Effector memory CD4-positive, alpha-beta T cell (primary cell): ENCODE measurements around the gene FRMD1.

Experiments used
- DNase-seq, 3 donors: peaks; one replicate each; pipeline ENCODE4 v3.0.0-alpha.2; 2020
- H3K27ac ChIP-seq: 2 replicates; pipeline ENCODE4 v1.7.0; 2013; ENCODE audit warnings: mild to moderate bottlenecking, low read length, moderate library complexity; ENCODE audit not compliant: insufficient read depth, poor library complexity, severe bottlenecking
- H3K27me3 ChIP-seq: replicated peaks from 2 replicates; pipeline ENCODE4 v1.7.0; 2013; ENCODE audit warnings: mild to moderate bottlenecking, low read length; ENCODE audit not compliant: insufficient read depth, control insufficient read depth, poor library complexity, severe bottlenecking
- H3K36me3 ChIP-seq: 2 replicates; pipeline ENCODE4 v1.7.0; 2013; ENCODE audit warnings: mild to moderate bottlenecking, low read length, moderate library complexity; ENCODE audit not compliant: control insufficient read depth, insufficient read depth
- H3K4me1 ChIP-seq: 2 replicates; pipeline ENCODE4 v1.7.0; 2013; ENCODE audit warnings: low read length, mild to moderate bottlenecking; ENCODE audit not compliant: control insufficient read depth, insufficient read depth, poor library complexity, severe bottlenecking
- H3K4me3 ChIP-seq: 2 replicates; pipeline ENCODE4 v1.7.0; 2013; ENCODE audit warnings: low read length, low read depth, mild to moderate bottlenecking; ENCODE audit not compliant: insufficient read depth, poor library complexity, severe bottlenecking
- H3K9me3 ChIP-seq: 2 replicates; pipeline ENCODE4 v1.7.0; 2013; ENCODE audit warnings: mild to moderate bottlenecking, low read length, moderate library complexity; ENCODE audit not compliant: control insufficient read depth

The FRMD1 gene

DNA sequence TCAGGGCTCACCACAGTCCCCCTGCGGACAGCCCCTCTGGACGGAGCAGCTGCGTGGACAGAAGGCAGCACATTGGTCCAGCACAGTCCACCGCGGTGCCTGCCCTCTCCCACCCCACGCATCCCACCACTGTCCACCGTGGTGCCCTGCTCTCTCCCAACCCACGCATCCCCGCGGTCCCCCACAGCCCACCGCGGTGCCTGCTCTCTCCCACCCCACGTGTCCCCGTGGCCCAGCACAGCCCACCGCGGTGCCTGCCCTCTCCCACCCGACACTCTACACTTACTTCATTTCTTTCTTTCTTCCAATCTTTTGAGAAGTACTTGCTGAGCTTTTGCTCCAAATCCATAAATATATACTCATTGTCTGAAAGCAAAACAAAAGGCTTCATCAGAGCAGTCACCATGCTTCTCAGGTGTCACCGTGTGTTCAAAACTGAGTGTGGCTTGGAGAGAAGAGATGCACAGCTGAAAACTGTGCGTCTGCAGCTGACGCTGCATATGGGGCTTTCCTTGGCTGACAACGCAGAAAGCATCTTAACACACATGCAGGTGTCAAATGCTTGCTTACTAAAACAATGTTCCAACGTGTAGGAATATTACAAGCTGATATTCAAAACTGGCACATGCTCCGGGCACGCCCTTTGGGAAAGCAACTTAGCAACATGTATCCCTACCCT is 11.8 kb downstream of the FRMD1 start:
- H3K4me3 ChIP-seq: no peak overlapping the region
- no peaks in the 10 kb centered on the region for H3K36me3 ChIP-seq
- H3K27ac ChIP-seq: no peak overlapping the region
- H3K9me3 ChIP-seq: no peaks in the 10 kb centered on the region
- DNase-seq: no peak
- H3K27me3 ChIP-seq: no peaks in the 10 kb centered on the region
- H3K4me1 ChIP-seq: no peaks in the 10 kb centered on the region

DNA sequence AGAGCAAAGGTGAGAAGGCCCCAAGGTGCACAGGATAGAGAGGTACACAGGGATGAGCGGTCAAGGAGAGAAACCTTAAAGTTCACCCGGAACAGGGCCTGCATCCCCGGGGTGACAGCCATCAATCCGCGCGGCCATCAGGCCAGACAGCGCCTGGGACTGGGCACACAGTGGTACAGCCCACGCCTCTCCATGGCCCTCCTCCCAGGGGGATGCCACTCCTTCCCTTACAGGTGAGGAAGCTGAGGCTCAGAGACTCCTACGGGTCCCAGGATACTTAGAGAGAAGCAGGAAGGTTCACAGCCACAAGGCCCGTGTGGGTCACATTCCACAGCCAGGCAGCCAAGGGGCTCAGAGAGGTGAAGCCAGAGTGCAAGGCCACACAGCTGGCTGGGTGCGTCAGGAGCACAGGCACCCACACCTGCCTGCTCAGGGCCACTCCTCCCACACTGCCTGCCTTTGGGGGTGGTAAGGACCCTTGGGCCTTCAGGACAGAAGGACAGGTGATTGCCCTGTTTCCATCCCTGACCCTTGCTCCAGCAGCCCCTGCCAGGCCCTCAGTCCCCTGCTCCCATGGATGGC is 14.7 kb downstream of the FRMD1 start:
- no peak overlapping the region for H3K27ac ChIP-seq
- no peak for DNase-seq

GRCh38 chr6:168063431-168063830 is 15.6 kb downstream of the FRMD1 start:
- no peak for DNase-seq
- H3K4me1 ChIP-seq: no peaks in the 10 kb centered on the region
- no peaks in the 10 kb centered on the region for H3K36me3 ChIP-seq
- no peaks in the 10 kb centered on the region for H3K9me3 ChIP-seq
- H3K27me3 ChIP-seq: no peaks in the 10 kb centered on the region
- H3K27ac ChIP-seq: no peak overlapping the region
- H3K4me3 ChIP-seq: no peak overlapping the region

More for the DNA sequence above, 14.7 kb downstream of the FRMD1 start:
- Histone ChIP-seq H3K36me3 (no peaks in the 10 kb centered on the region), H3K9me3 (no peaks in the 10 kb centered on the region), H3K4me3 (no peak overlapping the region), H3K27me3 (no peaks in the 10 kb centered on the region), H3K4me1 (no peaks in the 10 kb centered on the region)

- DNase-seq: no peak
- Histone ChIP-seq H3K27ac (no peak overlapping the region), H3K4me3 (no peak overlapping the region), H3K27me3 (no peaks in the 10 kb centered on the region), H3K4me1 (no peaks in the 10 kb centered on the region), H3K36me3 (no peaks in the 10 kb centered on the region), H3K9me3 (no peaks in the 10 kb centered on the region)
These were observed 16.4 kb downstream of the FRMD1 start for GRCh38 chr6:168062346-168063289.

DNA sequence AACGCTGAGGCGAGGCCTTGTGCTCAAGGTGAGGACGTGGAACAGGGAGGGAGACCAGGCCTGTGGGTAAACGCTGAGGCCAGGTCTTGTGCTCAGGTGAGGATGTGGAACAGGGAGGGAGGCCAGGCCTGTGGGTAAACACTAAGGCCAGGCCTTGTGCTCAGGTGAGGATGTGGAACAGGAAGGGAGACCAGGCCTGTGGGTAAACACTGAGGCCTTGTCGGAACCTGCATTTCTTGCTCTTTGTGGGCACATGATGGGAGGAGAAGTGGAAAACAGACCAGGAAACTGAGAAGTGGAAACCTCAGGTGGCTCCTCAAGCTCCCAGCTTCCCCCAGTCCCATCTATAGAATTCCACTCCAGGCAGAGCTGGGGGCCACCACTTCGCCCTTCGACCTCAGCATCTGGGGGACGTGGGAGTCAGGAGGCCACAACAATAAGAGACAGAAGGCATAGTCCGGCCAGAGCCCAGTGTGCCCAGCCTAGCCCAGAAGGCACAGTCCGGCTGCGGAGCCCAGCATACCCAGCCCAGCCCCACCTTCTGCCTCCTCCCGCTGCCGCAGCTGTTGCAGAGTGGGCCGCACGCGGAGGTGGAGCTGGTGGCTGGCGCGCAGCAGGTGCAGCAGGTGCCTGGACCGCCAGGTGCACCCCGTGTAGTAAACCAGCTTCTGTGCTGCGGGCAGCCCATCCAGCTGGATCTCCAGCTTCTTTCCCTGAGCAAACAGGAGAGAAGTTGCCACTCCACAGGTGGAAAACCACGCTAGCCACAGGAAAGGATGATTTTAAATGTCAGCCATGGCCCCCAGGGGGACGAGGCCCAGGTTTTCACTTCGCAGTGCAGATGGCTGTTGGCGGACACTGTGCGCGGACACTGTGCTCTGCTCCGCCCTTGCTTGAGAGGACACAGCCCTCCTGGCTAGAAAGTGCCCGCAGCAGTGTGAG is 17.5 kb downstream of the FRMD1 start:
- Histone ChIP-seq H3K4me1 (no peaks in the 10 kb centered on the region), H3K36me3 (no peaks in the 10 kb centered on the region), H3K4me3 (no peak overlapping the region), H3K9me3 (no peaks in the 10 kb centered on the region), H3K27me3 (no peaks in the 10 kb centered on the region), H3K27ac (no peak overlapping the region)
- DNase-seq: no peak

GRCh38 chr6:168060521-168060931 is 18.5 kb downstream of the FRMD1 start:
- Histone ChIP-seq H3K36me3 (no peaks in the 10 kb centered on the region), H3K4me1 (no peaks in the 10 kb centered on the region), H3K27ac (no peak overlapping the region), H3K27me3 (no peaks in the 10 kb centered on the region), H3K9me3 (no peaks in the 10 kb centered on the region), H3K4me3 (no peak overlapping the region)
- no peak for DNase-seq

DNA sequence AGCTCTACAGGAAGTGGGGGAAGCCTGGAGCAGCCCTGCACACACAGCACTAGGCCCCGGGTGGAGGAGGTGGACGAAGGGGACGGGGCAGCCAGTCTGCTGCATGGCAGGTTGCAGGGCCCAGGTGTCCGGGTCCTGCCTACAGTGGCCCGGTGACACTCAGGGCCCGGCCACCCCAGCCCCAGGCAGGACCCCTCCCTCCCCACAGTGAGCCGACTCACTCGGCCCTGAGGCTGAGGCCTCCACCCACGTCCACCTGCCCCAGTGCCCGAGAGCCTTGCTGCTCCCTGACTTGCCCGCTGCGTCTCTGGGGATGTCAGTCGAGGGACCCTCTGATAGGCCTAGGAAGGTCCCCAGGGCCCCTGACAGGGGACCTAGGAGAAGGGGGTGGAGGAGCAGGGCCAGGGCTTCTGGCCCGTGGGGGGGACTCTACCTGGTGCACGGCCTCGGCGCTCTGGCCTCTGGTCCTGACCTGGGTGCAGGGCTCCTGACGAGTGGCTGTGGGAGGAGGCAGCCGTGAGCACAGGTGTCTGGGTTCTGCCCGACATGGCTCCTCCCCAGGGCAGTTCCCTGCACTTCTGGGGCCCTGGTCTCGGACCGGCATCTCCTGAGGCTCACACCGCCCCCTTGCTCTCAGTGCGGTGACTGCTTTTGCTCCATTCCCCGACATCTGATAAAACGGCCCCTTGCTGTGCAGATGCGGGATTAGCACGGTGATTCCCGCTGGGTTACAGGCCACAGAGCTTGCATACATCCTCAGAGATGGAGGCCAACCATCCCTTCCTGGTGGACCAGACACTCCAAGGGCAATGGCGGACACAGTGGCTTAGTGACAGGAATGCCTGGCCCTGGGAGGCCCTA is 20.1 kb downstream of the FRMD1 start:
- no peak overlapping the region for H3K27ac ChIP-seq
- H3K4me3 ChIP-seq: no peak overlapping the region
- H3K36me3 ChIP-seq: no peaks in the 10 kb centered on the region
- no peaks in the 10 kb centered on the region for H3K4me1 ChIP-seq
- no peak for DNase-seq
- no peaks in the 10 kb centered on the region for H3K27me3 ChIP-seq
- H3K9me3 ChIP-seq: no peaks in the 10 kb centered on the region

DNA sequence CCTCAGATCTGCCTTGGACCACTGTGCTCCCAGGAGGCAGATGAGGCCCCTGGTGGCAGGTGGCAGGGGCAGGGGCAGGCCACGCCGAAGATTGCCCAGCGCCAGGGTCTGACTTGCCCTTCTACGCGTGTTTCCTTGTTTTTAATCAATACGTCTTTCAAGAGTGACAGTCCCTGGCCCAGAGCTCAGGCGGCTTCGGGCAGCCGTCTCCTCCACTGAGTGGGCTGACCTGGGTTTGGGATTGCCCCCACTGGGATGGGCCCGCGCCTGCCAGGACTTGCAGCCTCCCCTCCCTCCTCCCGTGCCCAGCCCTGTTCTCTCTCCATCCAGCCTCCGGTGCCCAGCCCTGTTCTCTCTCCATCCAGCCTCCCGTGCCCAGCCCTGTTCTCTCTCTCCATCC is 21.2 kb downstream of the FRMD1 start:
- no peak overlapping the region for H3K4me3 ChIP-seq
- no peaks in the 10 kb centered on the region for H3K27me3 ChIP-seq
- no peaks in the 10 kb centered on the region for H3K4me1 ChIP-seq
- H3K36me3 ChIP-seq: no peaks in the 10 kb centered on the region
- H3K9me3 ChIP-seq: no peaks in the 10 kb centered on the region
- no peak for DNase-seq
- no peak overlapping the region for H3K27ac ChIP-seq
